K562 (cell line): ENCODE data around the gene COPS6. TPM values are rescaled to one million over a fixed set of nuclear protein-coding genes. Genes with fewer than 3 reads are reported as not detected.

Experiments
- CTBP1 ChIP-seq: fragments of 450-650 bp; IDR thresholded peaks from 2 replicates; pipeline ENCODE4 v1.6.1; 2016; ENCODE audit warnings: borderline replicate concordance
- CTCF ChIP-seq, 3 experiments: IDR thresholded peaks in 2 of 3; conservative IDR thresholded peaks in 1 of 3; 2 replicates each; pipeline ENCODE4 v1.5.1; 2011 to 2012; ENCODE audit warnings: low read length in 3 of 3, mild to moderate bottlenecking in 3 of 3, control low read depth in 2 of 3, improper control_type of control experiment in 1 of 3, inconsistent platforms in 1 of 3, low read depth in 1 of 3, mixed read lengths in 1 of 3, moderate library complexity in 1 of 3; ENCODE audit not compliant: insufficient read depth in 2 of 3
- CTCFL ChIP-seq: IDR thresholded peaks from 2 replicates; pipeline ENCODE4 v1.6.1; 2011; ENCODE audit warnings: borderline replicate concordance, low read depth, mild to moderate bottlenecking, moderate library complexity, low read length; ENCODE audit not compliant: insufficient read depth, poor library complexity, severe bottlenecking
- DDX20 ChIP-seq: fragments of 450-650 bp; IDR thresholded peaks from 2 replicates; pipeline ENCODE4 v1.6.1; 2016; ENCODE audit warnings: missing genetic modification characterization, low read depth, mild to moderate bottlenecking, missing compliant biosample characterization, moderate library complexity
- FOXK2 ChIP-seq, 2 experiments: fragments of 450-650 bp; IDR thresholded peaks in 1 of 2; conservative IDR thresholded peaks in 1 of 2; 2 replicates each; pipeline ENCODE4 v1.6.1; 2016; ENCODE audit warnings: low read depth in 2 of 2, mild to moderate bottlenecking in 1 of 2
- GMEB1 ChIP-seq: fragments of 250-450 bp; sonication (Bioruptor Pico); IDR thresholded peaks from 2 replicates; pipeline ENCODE4 v1.4.0; 2020; ENCODE audit warnings: mild to moderate bottlenecking
- KAT2B ChIP-seq: IDR thresholded peaks from one replicate; pipeline ENCODE4 v1.6.1; 2012; ENCODE audit warnings: low read depth, mild to moderate bottlenecking, control low read depth, inconsistent platforms, low read length, moderate library complexity
- KDM2B ChIP-seq: fragments of 250-450 bp; sonication (Bioruptor Pico); IDR thresholded peaks from 2 replicates; pipeline ENCODE4 v1.8.0; 2021; ENCODE audit warnings: mild to moderate bottlenecking, moderate library complexity
- MCM7 ChIP-seq, 2 experiments: fragments of 450-650 bp; IDR thresholded peaks; 2 replicates each; pipeline ENCODE4 v1.6.1; 2016 to 2018
- MTA1 ChIP-seq: fragments of 450-650 bp; IDR thresholded peaks from 2 replicates; pipeline ENCODE4 v1.6.1; 2017; ENCODE audit warnings: borderline replicate concordance
- RFX7 ChIP-seq: fragments of 250-450 bp; sonication (Bioruptor Pico); IDR thresholded peaks from 2 replicates; pipeline ENCODE4 v1.5.1; 2021; ENCODE audit warnings: mild to moderate bottlenecking
- ZBTB5 ChIP-seq: fragments of 450-650 bp; IDR thresholded peaks from 2 replicates; pipeline ENCODE4 v1.6.1; 2017; ENCODE audit warnings: antibody characterized with exemption
- ZNF764 ChIP-seq: fragments of 250-450 bp; sonication (Bioruptor Pico); IDR thresholded peaks from 2 replicates; pipeline ENCODE4 v1.4.0; 2020; ENCODE audit warnings: low read depth, mild to moderate bottlenecking, moderate library complexity
- polyA plus RNA-seq, 8 experiments: library from polyadenylated mRNA; depleted of rRNA in 4 of 8; stranded (reverse) in 5 of 8; unstranded in 3 of 8; fragments of >200 nt; fragmentation: Nextera tagmentation in 2 of 8; fragmentation: Illumina TruSeq in 1 of 8; extraction: Ambion mirVana in 2 of 8; extraction: Trizol in 1 of 8; gene quantifications; 2 replicates each; pipeline versions ENCODE4 v1.2.1 to v1.2.3, GENCODE V29; 2011 to 2014; ENCODE audit warnings: inconsistent platforms in 1 of 8, missing spikeins in 1 of 8
- total RNA-seq, 7 experiments: library from RNA; depleted of rRNA in 6 of 7; stranded (reverse); fragments of >200 nt in 6 of 7; fragmentation: Illumina TruSeq in 2 of 7; extraction: Trizol in 2 of 7; gene quantifications; 2 replicates each; pipeline versions ENCODE4 v1.2.1 to v1.2.3, GENCODE V29; 2011 to 2021; ENCODE audit warnings: low replicate concordance in 1 of 7
- TF ChIP-seq, protein P1 (sequence below): sonication (generic); formaldehyde crosslinking; IDR thresholded peaks from 2 replicates; pipeline ENCODE4 v1.8.0; 2022; ENCODE audit warnings: mild to moderate bottlenecking, missing genetic modification reagents

Gene COPS6
- total and polyA plus RNA-seq, 9 of the 15 experiments (the other 6 are each of a cell fraction or from before 2014, with no cell fraction given) = 63.0 to 331 (median 168) TPM

GRCh38 chr7:100049441-100050291 is 39.1 kb upstream of the COPS6 start, which contains the start of gene ZSCAN21 (continued):
- TF ChIP-seq ZBTB5 (no peak), ZNF764 (no peak), DDX20 (no peak), FOXK2 (conservative IDR thresholded peaks at IDR 0.05 in 1 of 2, IDR thresholded peaks at IDR 0.05 in 1 of 2; ENCODE audit: low read depth in 2 of 2) (peak in 1 of 2 experiments; percentile 46; a peak in 1 of 4 replicates), MTA1 (peak; percentile 96), CTCFL (no peak), CTBP1 (peak; percentile 63; the same call in 1 of the 2 replicates), MCM7 (IDR thresholded peaks at IDR 0.05) (no peak), CTCF (IDR thresholded peaks at IDR 0.05 in 2 of 3, conservative IDR thresholded peaks at IDR 0.05 in 1 of 3; ENCODE audit: insufficient read depth in 2 of 3, low read depth in 1 of 3, low read length in 3 of 3) (peak; percentile 28 to 41 (median 34); a peak in 5 of 6 replicates), GMEB1 (peak; percentile 48; the same call in 1 of the 2 replicates), RFX7 (CRISPR knock-in tag) (no peak), KAT2B (no peak), KDM2B (CRISPR knock-in tag) (no peak)
- TF ChIP-seq, protein P1, sequence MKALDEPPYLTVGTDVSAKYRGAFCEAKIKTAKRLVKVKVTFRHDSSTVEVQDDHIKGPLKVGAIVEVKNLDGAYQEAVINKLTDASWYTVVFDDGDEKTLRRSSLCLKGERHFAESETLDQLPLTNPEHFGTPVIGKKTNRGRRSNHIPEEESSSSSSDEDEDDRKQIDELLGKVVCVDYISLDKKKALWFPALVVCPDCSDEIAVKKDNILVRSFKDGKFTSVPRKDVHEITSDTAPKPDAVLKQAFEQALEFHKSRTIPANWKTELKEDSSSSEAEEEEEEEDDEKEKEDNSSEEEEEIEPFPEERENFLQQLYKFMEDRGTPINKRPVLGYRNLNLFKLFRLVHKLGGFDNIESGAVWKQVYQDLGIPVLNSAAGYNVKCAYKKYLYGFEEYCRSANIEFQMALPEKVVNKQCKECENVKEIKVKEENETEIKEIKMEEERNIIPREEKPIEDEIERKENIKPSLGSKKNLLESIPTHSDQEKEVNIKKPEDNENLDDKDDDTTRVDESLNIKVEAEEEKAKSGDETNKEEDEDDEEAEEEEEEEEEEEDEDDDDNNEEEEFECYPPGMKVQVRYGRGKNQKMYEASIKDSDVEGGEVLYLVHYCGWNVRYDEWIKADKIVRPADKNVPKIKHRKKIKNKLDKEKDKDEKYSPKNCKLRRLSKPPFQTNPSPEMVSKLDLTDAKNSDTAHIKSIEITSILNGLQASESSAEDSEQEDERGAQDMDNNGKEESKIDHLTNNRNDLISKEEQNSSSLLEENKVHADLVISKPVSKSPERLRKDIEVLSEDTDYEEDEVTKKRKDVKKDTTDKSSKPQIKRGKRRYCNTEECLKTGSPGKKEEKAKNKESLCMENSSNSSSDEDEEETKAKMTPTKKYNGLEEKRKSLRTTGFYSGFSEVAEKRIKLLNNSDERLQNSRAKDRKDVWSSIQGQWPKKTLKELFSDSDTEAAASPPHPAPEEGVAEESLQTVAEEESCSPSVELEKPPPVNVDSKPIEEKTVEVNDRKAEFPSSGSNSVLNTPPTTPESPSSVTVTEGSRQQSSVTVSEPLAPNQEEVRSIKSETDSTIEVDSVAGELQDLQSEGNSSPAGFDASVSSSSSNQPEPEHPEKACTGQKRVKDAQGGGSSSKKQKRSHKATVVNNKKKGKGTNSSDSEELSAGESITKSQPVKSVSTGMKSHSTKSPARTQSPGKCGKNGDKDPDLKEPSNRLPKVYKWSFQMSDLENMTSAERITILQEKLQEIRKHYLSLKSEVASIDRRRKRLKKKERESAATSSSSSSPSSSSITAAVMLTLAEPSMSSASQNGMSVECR (CRISPR knock-in tag) = peak; percentile 83
